ENCODE data around the gene HDAC11. TPM values are rescaled to one million over a fixed set of nuclear protein-coding genes. Genes with fewer than 3 reads are reported as not detected.

HDAC11 gene
- total RNA-seq, 1 experiment from 2014 or later: 12.0 TPM

- TF ChIP-seq NFYB (CRISPR knock-in tag; conservative IDR thresholded peaks at IDR 0.05; ENCODE audit: low read depth) (no peak), ZNF425 (CRISPR knock-in tag; conservative IDR thresholded peaks at IDR 0.05) (no peak), PRDM15 (CRISPR knock-in tag; IDR thresholded peaks at IDR 0.05) (no peak), E2F5 (CRISPR knock-in tag; IDR thresholded peaks at IDR 0.05) (no peak)
These were observed 20.3 kb upstream of the HDAC11 start (continued) for GRCh38 chr3:13459605-13460340.

GRCh38 chr3:13460341-13460736, 19.8 kb upstream of the HDAC11 start:
- Mint-ChIP-seq H3K9me3 (no peaks in the 10 kb centered on the region), H3K4me3 (no peak overlapping the region), H3K27me3 (ENCODE audit: low read depth) (peaks cover 31% of the 10 kb centered on the region), H3K36me3 (no peaks in the 10 kb centered on the region), H3K27ac (no peak overlapping the region), H3K4me1 (peaks cover 16% of the 10 kb centered on the region)
- ChIA-PET CTCF (interaction anchor here (1.0 to 4.2 kb wide), 16 partner anchors 8 to 386 kb away, joined by 3 to 30 read pairs (median 8); partner anchors contain the start of gene HDAC11), POLR2A (interaction anchor here (1.6 kb wide), 1 partner anchor 8 kb away, joined by 4 read pairs; no protein-coding TSS in a partner anchor)
- no peak for TF ChIP-seq ZNF396 (CRISPR knock-in tag; IDR thresholded peaks at IDR 0.05; ENCODE audit: borderline replicate concordance)
- no peak for TF ChIP-seq NFATC4 (CRISPR knock-in tag; IDR thresholded peaks at IDR 0.05)
- no peak for TF ChIP-seq RORB (CRISPR knock-in tag; IDR thresholded peaks at IDR 0.05)
- TF ChIP-seq ZNF317 (CRISPR knock-in tag; IDR thresholded peaks at IDR 0.05; ENCODE audit: borderline replicate concordance, low read depth): no peak
- TF ChIP-seq ZNF425 (CRISPR knock-in tag; conservative IDR thresholded peaks at IDR 0.05): no peak
- TF ChIP-seq GABPB1 (CRISPR knock-in tag; IDR thresholded peaks at IDR 0.05): no peak
- no peak for TF ChIP-seq ZNF263 (CRISPR knock-in tag; IDR thresholded peaks at IDR 0.05; ENCODE audit: low read depth)
- no peak for TF ChIP-seq ZNF423 (CRISPR knock-in tag; IDR thresholded peaks at IDR 0.05)
- no peak for TF ChIP-seq ATF3 (CRISPR knock-in tag; conservative IDR thresholded peaks at IDR 0.05)
- TF ChIP-seq STAT6 (CRISPR knock-in tag; conservative IDR thresholded peaks at IDR 0.05; ENCODE audit: low read depth): no peak
- TF ChIP-seq MYBL2 (CRISPR knock-in tag; IDR thresholded peaks at IDR 0.05): no peak
- TF ChIP-seq ZBTB21 (CRISPR knock-in tag; IDR thresholded peaks at IDR 0.05; ENCODE audit: borderline replicate concordance): no peak
- no peak for TF ChIP-seq PRDM15 (CRISPR knock-in tag; IDR thresholded peaks at IDR 0.05)
- no peak for TF ChIP-seq ZMAT4 (CRISPR knock-in tag; IDR thresholded peaks at IDR 0.05)
- DNase-seq (ENCODE audit: low spot score) (no peak), ATAC-seq (no peak)
